GM12878 (cell line): ENCODE measurements around the gene IKZF1. TPM values are rescaled to one million over a fixed set of nuclear protein-coding genes. Genes with fewer than 3 reads are reported as not detected.

Experiments
- ATF7 ChIP-seq: fragments of 450-650 bp; IDR thresholded peaks from 2 replicates; pipeline ENCODE4 v1.6.1; 2016; ENCODE audit warnings: low read depth, mild to moderate bottlenecking
- BHLHE40 ChIP-seq, 2 experiments: fragments of 450-650 bp in 1 of 2; IDR thresholded peaks; 2 replicates each; pipeline ENCODE4 v1.6.1; 2011 to 2017; ENCODE audit warnings: low read depth in 2 of 2, borderline replicate concordance in 1 of 2, improper control_type of control experiment in 1 of 2, low read length in 1 of 2, mild to moderate bottlenecking in 1 of 2
- CREM ChIP-seq: IDR thresholded peaks from 2 replicates; pipeline ENCODE4 v1.6.1; 2014; ENCODE audit warnings: antibody characterized with exemption, low read depth
- DPF2 ChIP-seq: fragments of 450-650 bp; IDR thresholded peaks from 2 replicates; pipeline ENCODE4 v1.6.1; 2017; ENCODE audit warnings: mild to moderate bottlenecking
- EP300 ChIP-seq, 2 experiments: fragments of 150-350 bp in 1 of 2; IDR thresholded peaks; 2 replicates each; pipeline ENCODE4 v1.6.1; 2011 to 2012; ENCODE audit warnings: low read depth in 2 of 2, low read length in 2 of 2, borderline replicate concordance in 1 of 2, improper control_type of control experiment in 1 of 2, inconsistent platforms in 1 of 2; ENCODE audit not compliant: control insufficient read depth in 1 of 2
- IKZF2 ChIP-seq, 2 experiments: fragments of 450-650 bp; IDR thresholded peaks; 2 replicates each; pipeline ENCODE4 v1.6.1; 2017; ENCODE audit warnings: mild to moderate bottlenecking in 2 of 2, moderate library complexity in 2 of 2
- JUND ChIP-seq: IDR thresholded peaks from 2 replicates; pipeline ENCODE4 v1.6.1; 2012; ENCODE audit warnings: low read depth, mild to moderate bottlenecking, low read length, improper control_type of control experiment, moderate library complexity
- KLF5 ChIP-seq: fragments of 450-650 bp; IDR thresholded peaks from 2 replicates; pipeline ENCODE4 v1.6.1; 2014; ENCODE audit warnings: mild to moderate bottlenecking; ENCODE audit not compliant: partially characterized antibody
- MEF2B ChIP-seq: fragments of 450-650 bp; IDR thresholded peaks from 2 replicates; pipeline ENCODE4 v1.6.1; 2018; ENCODE audit warnings: mild to moderate bottlenecking, moderate library complexity; ENCODE audit not compliant: partially characterized antibody, poor library complexity, severe bottlenecking
- RUNX3 ChIP-seq: IDR thresholded peaks from 2 replicates; pipeline ENCODE4 v1.6.1; 2012; ENCODE audit warnings: low read length, inconsistent platforms
- TCF12 ChIP-seq: IDR thresholded peaks from 2 replicates; pipeline ENCODE4 v1.6.1; 2011; ENCODE audit warnings: low read depth, mild to moderate bottlenecking, low read length
- ZNF217 ChIP-seq: fragments of 450-650 bp; IDR thresholded peaks from 2 replicates; pipeline ENCODE4 v1.6.1; 2017; ENCODE audit warnings: antibody characterized with exemption, mild to moderate bottlenecking
- ZNF274 ChIP-seq: IDR thresholded peaks from one replicate; pipeline ENCODE4 v1.8.0; 2011; ENCODE audit not compliant: insufficient read length, insufficient read depth
- polyA plus RNA-seq, 11 experiments: library from polyadenylated mRNA; depleted of rRNA in 4 of 11; unstranded in 6 of 11; stranded (reverse) in 5 of 11; fragments of >200 nt; fragmentation: Nextera tagmentation in 4 of 11; fragmentation: Illumina TruSeq in 1 of 11; extraction: Ambion mirVana in 4 of 11; extraction: Trizol in 1 of 11; gene quantifications; 1 replicate in 1 of 11; 2 replicates in 10 of 11; pipeline versions ENCODE4 v1.2.1 to v1.2.3, GENCODE V29; 2011 to 2016; ENCODE audit warnings: inconsistent platforms in 2 of 11, missing spikeins in 2 of 11, low read depth in 1 of 11
- total RNA-seq, 4 experiments: library from RNA; depleted of rRNA in 3 of 4; stranded (reverse); fragments of >200 nt in 3 of 4; fragmentation: Illumina TruSeq in 1 of 4; extraction: Trizol in 1 of 4; gene quantifications; 2 replicates each; pipeline versions ENCODE4 v1.2.1 to v1.2.3, GENCODE V29; 2013 to 2021
- TF ChIP-seq, protein P1 (sequence below): fragments of 450-650 bp; formaldehyde crosslinking; IDR thresholded peaks from 2 replicates; pipeline ENCODE4 v1.4.0; 2022; ENCODE audit warnings: mild to moderate bottlenecking, moderate library complexity
- TF ChIP-seq, protein P2 (sequence below): IDR thresholded peaks from 2 replicates; pipeline ENCODE4 v1.6.1; 2012; ENCODE audit warnings: mild to moderate bottlenecking, low read depth, low read length
- TF ChIP-seq, protein P3 (sequence below): fragments of 450-650 bp; IDR thresholded peaks from 2 replicates; pipeline ENCODE4 v1.6.1; 2017; ENCODE audit warnings: mild to moderate bottlenecking, moderate library complexity
- TF ChIP-seq, protein P4 (sequence below): IDR thresholded peaks from 2 replicates; pipeline ENCODE4 v1.6.1; 2012; ENCODE audit warnings: low read depth, low read length, improper control_type of control experiment

IKZF1 gene
- total and polyA plus RNA-seq, 10 of the 15 experiments (the other 5 are each of a cell fraction or from before 2014, with no cell fraction given): 27.2 to 125 (median 71.6) TPM

DNA sequence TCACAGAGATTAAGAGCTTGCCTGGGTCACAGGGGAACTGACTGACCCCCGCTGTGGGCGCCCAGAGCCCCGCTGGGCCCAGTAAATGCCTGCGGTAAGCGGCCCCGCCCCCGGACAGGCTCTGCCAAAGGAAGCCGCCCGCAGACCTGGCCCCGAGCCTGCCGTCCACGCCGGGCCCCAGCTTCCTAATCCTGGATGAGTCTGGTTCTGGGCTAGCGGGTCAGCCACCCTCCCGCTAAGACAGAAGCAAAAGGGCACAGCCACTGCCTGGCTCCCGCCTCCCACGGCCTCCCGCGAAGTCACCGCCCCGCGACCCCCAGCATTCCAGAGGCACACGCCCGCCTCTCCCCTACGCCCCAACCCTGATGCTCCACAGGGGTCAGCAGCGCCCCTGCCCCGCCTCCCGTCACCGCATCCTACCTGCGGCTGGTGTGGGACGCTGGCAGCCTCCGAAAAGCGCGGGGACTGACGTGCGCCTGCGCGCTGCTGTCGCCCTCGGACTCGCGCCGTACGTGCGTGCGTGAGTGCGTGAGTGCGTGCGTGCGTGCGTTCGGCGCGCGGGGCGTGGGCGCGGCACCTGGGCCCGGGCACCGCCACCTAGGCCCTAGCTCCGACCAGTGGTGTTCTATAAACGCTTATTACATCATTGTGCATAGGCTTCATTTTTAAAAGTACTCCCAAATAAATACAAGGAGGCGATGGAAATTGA, 145.5 kb downstream of the IKZF1 start, which contains the start of gene FIGNL1 (continued):
- TF ChIP-seq BHLHE40 (IDR thresholded peaks at IDR 0.05; ENCODE audit: borderline replicate concordance in 1 of 2, low read depth in 2 of 2, low read length in 1 of 2) (peak; percentile 52 to 90; a peak in 3 of 4 replicates), KLF5 (no peak), ZNF217 (0 out of 2 replicates have a peak, but pooled peaks have one; percentile 28), JUND (no peak), ZNF274 (no peak), EP300 (IDR thresholded peaks at IDR 0.05; ENCODE audit: borderline replicate concordance in 1 of 2, control insufficient read depth in 1 of 2, low read depth in 2 of 2, low read length in 2 of 2) (no peak), TCF12 (0 out of 2 replicates have a peak, but pooled peaks have one; percentile 59), DPF2 (peak; percentile 60; the same call in 1 of the 2 replicates), MEF2B (no peak), ATF7 (peak; percentile 40; the same call in 1 of the 2 replicates), RUNX3 (peak; percentile 41; the same call in 1 of the 2 replicates), CREM (peak; percentile 58), IKZF2 (IDR thresholded peaks at IDR 0.05) (0 out of 4 replicates have a peak, but pooled peaks of 1 of the 2 experiments have one; percentile 17)
- TF ChIP-seq, protein P1, sequence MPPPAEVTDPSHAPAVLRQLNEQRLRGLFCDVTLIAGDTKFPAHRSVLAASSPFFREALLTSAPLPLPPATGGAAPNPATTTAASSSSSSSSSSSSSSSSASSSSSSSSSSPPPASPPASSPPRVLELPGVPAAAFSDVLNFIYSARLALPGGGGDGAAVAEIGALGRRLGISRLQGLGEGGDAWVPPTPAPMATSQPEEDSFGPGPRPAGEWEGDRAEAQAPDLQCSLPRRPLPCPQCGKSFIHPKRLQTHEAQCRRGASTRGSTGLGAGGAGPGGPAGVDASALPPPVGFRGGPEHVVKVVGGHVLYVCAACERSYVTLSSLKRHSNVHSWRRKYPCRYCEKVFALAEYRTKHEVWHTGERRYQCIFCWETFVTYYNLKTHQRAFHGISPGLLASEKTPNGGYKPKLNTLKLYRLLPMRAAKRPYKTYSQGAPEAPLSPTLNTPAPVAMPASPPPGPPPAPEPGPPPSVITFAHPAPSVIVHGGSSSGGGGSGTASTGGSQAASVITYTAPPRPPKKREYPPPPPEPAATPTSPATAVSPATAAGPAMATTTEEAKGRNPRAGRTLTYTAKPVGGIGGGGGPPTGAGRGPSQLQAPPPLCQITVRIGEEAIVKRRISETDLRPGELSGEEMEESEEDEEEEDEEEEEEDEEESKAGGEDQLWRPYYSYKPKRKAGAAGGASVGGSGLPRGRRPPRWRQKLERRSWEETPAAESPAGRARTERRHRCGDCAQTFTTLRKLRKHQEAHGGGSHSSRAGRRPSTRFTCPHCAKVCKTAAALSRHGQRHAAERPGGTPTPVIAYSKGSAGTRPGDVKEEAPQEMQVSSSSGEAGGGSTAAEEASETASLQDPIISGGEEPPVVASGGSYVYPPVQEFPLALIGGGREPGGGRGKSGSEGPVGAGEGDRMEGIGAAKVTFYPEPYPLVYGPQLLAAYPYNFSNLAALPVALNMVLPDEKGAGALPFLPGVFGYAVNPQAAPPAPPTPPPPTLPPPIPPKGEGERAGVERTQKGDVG (CRISPR knock-in tag): no peak
- TF ChIP-seq, protein P2, sequence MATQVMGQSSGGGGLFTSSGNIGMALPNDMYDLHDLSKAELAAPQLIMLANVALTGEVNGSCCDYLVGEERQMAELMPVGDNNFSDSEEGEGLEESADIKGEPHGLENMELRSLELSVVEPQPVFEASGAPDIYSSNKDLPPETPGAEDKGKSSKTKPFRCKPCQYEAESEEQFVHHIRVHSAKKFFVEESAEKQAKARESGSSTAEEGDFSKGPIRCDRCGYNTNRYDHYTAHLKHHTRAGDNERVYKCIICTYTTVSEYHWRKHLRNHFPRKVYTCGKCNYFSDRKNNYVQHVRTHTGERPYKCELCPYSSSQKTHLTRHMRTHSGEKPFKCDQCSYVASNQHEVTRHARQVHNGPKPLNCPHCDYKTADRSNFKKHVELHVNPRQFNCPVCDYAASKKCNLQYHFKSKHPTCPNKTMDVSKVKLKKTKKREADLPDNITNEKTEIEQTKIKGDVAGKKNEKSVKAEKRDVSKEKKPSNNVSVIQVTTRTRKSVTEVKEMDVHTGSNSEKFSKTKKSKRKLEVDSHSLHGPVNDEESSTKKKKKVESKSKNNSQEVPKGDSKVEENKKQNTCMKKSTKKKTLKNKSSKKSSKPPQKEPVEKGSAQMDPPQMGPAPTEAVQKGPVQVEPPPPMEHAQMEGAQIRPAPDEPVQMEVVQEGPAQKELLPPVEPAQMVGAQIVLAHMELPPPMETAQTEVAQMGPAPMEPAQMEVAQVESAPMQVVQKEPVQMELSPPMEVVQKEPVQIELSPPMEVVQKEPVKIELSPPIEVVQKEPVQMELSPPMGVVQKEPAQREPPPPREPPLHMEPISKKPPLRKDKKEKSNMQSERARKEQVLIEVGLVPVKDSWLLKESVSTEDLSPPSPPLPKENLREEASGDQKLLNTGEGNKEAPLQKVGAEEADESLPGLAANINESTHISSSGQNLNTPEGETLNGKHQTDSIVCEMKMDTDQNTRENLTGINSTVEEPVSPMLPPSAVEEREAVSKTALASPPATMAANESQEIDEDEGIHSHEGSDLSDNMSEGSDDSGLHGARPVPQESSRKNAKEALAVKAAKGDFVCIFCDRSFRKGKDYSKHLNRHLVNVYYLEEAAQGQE: no peak
- TF ChIP-seq, protein P3, sequence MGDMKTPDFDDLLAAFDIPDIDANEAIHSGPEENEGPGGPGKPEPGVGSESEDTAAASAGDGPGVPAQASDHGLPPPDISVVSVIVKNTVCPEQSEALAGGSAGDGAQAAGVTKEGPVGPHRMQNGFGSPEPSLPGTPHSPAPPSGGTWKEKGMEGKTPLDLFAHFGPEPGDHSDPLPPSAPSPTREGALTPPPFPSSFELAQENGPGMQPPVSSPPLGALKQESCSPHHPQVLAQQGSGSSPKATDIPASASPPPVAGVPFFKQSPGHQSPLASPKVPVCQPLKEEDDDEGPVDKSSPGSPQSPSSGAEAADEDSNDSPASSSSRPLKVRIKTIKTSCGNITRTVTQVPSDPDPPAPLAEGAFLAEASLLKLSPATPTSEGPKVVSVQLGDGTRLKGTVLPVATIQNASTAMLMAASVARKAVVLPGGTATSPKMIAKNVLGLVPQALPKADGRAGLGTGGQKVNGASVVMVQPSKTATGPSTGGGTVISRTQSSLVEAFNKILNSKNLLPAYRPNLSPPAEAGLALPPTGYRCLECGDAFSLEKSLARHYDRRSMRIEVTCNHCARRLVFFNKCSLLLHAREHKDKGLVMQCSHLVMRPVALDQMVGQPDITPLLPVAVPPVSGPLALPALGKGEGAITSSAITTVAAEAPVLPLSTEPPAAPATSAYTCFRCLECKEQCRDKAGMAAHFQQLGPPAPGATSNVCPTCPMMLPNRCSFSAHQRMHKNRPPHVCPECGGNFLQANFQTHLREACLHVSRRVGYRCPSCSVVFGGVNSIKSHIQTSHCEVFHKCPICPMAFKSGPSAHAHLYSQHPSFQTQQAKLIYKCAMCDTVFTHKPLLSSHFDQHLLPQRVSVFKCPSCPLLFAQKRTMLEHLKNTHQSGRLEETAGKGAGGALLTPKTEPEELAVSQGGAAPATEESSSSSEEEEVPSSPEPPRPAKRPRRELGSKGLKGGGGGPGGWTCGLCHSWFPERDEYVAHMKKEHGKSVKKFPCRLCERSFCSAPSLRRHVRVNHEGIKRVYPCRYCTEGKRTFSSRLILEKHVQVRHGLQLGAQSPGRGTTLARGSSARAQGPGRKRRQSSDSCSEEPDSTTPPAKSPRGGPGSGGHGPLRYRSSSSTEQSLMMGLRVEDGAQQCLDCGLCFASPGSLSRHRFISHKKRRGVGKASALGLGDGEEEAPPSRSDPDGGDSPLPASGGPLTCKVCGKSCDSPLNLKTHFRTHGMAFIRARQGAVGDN: peak; percentile 98
- TF ChIP-seq, protein P4, sequence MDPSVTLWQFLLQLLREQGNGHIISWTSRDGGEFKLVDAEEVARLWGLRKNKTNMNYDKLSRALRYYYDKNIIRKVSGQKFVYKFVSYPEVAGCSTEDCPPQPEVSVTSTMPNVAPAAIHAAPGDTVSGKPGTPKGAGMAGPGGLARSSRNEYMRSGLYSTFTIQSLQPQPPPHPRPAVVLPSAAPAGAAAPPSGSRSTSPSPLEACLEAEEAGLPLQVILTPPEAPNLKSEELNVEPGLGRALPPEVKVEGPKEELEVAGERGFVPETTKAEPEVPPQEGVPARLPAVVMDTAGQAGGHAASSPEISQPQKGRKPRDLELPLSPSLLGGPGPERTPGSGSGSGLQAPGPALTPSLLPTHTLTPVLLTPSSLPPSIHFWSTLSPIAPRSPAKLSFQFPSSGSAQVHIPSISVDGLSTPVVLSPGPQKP: peak; percentile 49; the same call in 1 of the 2 replicates
